Pancreas (tissue), 10 donors: ENCODE results near the gene INHBB. TPM values are rescaled to one million over a fixed set of nuclear protein-coding genes. Genes with fewer than 3 reads are reported as not detected.

ENCODE experiments used
- ATAC-seq, 4 donors: fragments of 200-7000 bp; cut with Tn5 transposase; one replicate each; pipeline versions ENCODE4 v1.8.0 to v1.9.1; 2020; ENCODE audit warnings: mild to moderate bottlenecking in 4 of 4, moderate library complexity in 4 of 4
- DNase-seq, 6 donors: peaks; one replicate each; pipeline ENCODE4 v3.0.0-alpha.2; 2020
- FAIRE-seq: peaks from 2 replicates; lab custom pipeline; 2012; peaks lifted over from hg19 to GRCh38; lab: Jason Lieb, UNC
- H3K27ac ChIP-seq, 4 donors: fragments of 200-600 bp; sonication (generic); 1 replicate in 3 of 4; 2 replicates in 1 of 4; pipeline versions ENCODE4 v1.5.0 to v1.8.0; 2020
- H3K27me3 ChIP-seq, 4 donors: fragments of 200-600 bp; one replicate each; pipeline ENCODE4 v1.8.0; 2021
- H3K36me3 ChIP-seq, 3 donors: fragments of 200-600 bp; sonication (generic) in 1 of 3; one replicate each; pipeline versions ENCODE4 v1.5.0 to v1.8.0; 2020 to 2021
- H3K4me1 ChIP-seq, 3 donors: fragments of 200-600 bp; one replicate each; pipeline ENCODE4 v1.8.0; 2021
- H3K4me3 ChIP-seq, 4 donors: fragments of 200-600 bp; sonication (generic) in 2 of 4; one replicate each; pipeline versions ENCODE4 v1.5.0 to v1.8.0; 2020 to 2021
- H3K9me3 ChIP-seq, 4 donors: fragments of 200-600 bp; one replicate each; pipeline ENCODE4 v1.8.0; 2021
- WGBS, 2 donors: extraction: QIAGEN DNeasy Blood & Tissue Kit; methylation state at CpG; one replicate each; pipeline ENCODE4 v1.1.7; 2013; 5-methylcytosine and 5-hydroxymethylcytosine counted together
- intact Hi-C, 3 donors: fragments of 100-400 bp; cut with DNase I; formaldehyde crosslinking; loops; one replicate each; pipeline versions ENCODE4 v1.11.1 to v1.14.2; 2022
- polyA plus RNA-seq, 2 donors: library from polyadenylated mRNA; stranded (reverse); fragments of 200-250 nt; gene quantifications; one replicate each; pipeline ENCODE4 v1.2.3, GENCODE V29; 2013
- total RNA-seq, 6 donors: library from RNA; stranded (reverse); fragmentation: NEBNext Ultra II Directional in 4 of 6; extraction: Animal tissue kit (Norgen Biotek cat#: 25700) in 4 of 6; gene quantifications; one replicate each; pipeline versions ENCODE4 v1.2.1 to v1.2.4, GENCODE V29; 2021 to 2023
- TF ChIP-seq, protein P1 (sequence below), 4 donors: fragments of 200-600 bp; sonication (generic) in 3 of 4; IDR thresholded peaks; one replicate each; pipeline versions ENCODE4 v1.5.0 to v1.8.0; 2021; ENCODE audit warnings: antibody characterized with exemption in 4 of 4
- donor health status: healthy with polysubstance abuse.
- donor health status: DM: no; HTN: no; CAD: no; lungs with moderate emphysema.
- donor health status: DM: no; HTN: no; CAD: no.
- donor health status: control.
- donor health status: control.
- donor health status: Bipolar disorder and iron deficiency.
- donor health status: DM: yes; HTN: yes; CAD: no.
- donor health status: DM: no; HTN: no; CAD: no.
- donor health status: DM: no; HTN: no; CAD: no.
- donor health status: DM: yes; HTN: yes; CAD: no.

INHBB gene
- total and polyA plus RNA-seq, 8 donors = 0.59 to 5.1 (median 2.5) TPM

DNA sequence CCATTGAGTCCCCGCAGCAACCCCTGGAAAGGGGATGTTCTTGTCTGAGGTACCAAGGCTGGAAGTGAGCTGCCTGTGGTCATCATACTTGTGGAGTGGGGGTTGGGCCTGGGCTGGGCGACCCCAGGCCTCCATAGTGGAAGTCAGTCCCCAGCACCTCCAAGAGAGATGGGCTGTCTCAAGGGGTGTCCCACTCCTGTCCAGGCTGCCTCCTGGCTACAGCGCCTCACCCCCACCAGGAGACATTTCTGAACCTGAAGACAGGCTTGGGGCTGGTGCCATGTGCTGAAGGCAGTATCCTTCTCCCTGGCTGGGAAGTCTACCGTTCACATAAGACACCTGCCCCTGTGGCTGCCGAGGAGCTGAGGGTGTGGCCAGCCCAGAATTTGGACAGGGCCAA lies 28.9 kb downstream of the INHBB start:
- FAIRE-seq = no peak
- Histone ChIP-seq H3K4me1 (no peaks in the 10 kb centered on the region), H3K27ac (no peak overlapping the region), H3K27me3 (no peaks in the 10 kb centered on the region), H3K36me3 (no peaks in the 10 kb centered on the region), H3K4me3 (no peak overlapping the region), H3K9me3 (no peaks in the 10 kb centered on the region)
- intact Hi-C loops = no loop called here
- WGBS, 2 donors = 84 to 98% methylated on average over 4 to 5 of the region's 5 CpGs
- DNase-seq = peak in 1 of 6 donors; percentile 37
- ATAC-seq = no peak
- TF ChIP-seq, protein P1, sequence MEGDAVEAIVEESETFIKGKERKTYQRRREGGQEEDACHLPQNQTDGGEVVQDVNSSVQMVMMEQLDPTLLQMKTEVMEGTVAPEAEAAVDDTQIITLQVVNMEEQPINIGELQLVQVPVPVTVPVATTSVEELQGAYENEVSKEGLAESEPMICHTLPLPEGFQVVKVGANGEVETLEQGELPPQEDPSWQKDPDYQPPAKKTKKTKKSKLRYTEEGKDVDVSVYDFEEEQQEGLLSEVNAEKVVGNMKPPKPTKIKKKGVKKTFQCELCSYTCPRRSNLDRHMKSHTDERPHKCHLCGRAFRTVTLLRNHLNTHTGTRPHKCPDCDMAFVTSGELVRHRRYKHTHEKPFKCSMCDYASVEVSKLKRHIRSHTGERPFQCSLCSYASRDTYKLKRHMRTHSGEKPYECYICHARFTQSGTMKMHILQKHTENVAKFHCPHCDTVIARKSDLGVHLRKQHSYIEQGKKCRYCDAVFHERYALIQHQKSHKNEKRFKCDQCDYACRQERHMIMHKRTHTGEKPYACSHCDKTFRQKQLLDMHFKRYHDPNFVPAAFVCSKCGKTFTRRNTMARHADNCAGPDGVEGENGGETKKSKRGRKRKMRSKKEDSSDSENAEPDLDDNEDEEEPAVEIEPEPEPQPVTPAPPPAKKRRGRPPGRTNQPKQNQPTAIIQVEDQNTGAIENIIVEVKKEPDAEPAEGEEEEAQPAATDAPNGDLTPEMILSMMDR (IDR thresholded peaks at IDR 0.05) = no peak

DNA sequence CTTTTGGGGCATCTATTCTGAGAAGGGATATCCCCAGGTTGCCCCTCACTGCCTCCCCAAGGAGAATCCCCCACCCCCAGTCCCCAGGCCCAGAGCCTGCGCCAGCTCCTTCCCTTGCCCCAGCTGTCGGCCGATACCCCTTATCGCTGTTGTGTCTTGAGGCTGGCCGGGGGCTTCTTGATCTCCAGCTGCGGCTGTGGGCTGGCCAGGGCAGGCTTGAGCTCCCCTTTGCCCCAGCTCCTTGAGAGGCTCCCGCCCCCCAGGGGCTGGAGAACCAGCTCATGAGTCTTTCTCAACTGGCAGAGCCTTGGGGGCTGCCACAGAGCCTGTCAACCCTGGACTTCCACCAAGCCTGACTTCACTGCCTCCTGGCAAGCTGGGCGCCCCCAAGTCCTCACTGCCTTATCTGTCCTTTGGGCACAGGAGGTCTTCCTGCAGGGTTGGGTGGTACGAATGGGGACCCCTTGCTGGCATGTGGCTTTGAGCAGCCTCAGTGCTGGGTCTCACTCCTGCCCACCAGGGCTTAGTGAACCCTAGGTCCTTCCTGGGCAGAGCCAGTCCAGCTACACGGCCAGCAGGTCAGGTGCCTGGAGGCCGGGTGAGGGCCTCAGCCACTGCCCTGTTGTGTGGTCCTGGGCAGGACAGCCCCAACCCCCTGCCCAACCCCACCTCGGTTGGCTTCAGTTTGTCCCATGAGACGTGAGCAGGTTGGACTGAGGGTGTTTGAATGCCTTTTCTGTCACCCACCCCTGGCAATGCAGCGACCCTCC lies 29.5 kb downstream of the INHBB start:
- no peaks in the 10 kb centered on the region for H3K36me3 ChIP-seq
- TF ChIP-seq, protein P1 (IDR thresholded peaks at IDR 0.05) = no peak
- no peak overlapping the region for H3K4me3 ChIP-seq
- H3K4me1 ChIP-seq = no peaks in the 10 kb centered on the region
- DNase-seq (peak in 1 of 6 donors; percentile 57), FAIRE-seq (no peak), ATAC-seq (no peak)
- WGBS, 2 donors = 88 to 95% methylated on average over 14 of the region's 14 CpGs
- no peaks in the 10 kb centered on the region for H3K27me3 ChIP-seq
- intact Hi-C loops = no loop called here
- no peaks in the 10 kb centered on the region for H3K9me3 ChIP-seq
- H3K27ac ChIP-seq = no peak overlapping the region

DNA sequence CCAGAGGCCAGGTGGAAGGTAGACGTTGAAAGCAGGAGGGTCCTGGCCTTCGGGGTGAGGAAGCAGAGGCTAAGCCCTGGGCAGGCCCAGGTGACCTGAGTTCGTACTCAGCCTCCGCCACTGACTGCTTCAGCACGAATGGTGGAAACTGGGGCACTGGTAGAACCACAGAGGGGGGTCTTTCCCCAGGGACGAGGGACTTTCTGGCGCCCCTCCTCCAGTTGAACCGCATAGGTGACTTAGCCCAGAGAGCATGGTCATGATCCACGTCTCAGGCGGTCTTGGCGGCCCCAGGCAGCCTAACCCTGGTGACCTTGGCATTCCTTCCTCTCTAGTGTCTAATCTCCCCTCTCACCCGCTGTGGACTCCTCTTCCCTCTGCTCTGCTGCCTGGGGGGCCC lies 30.2 kb downstream of the INHBB start:
- 83 to 84% methylated on average over 12 of the region's 12 CpGs for WGBS, 2 donors
- ATAC-seq (no peak), FAIRE-seq (no peak), DNase-seq (peak in 1 of 6 donors; percentile 44)
- Histone ChIP-seq H3K27ac (no peak overlapping the region), H3K27me3 (no peaks in the 10 kb centered on the region), H3K4me3 (no peak overlapping the region), H3K36me3 (no peaks in the 10 kb centered on the region), H3K9me3 (no peaks in the 10 kb centered on the region), H3K4me1 (no peaks in the 10 kb centered on the region)
- intact Hi-C loops = no loop called here
- TF ChIP-seq, protein P1 (IDR thresholded peaks at IDR 0.05) = no peak

DNA sequence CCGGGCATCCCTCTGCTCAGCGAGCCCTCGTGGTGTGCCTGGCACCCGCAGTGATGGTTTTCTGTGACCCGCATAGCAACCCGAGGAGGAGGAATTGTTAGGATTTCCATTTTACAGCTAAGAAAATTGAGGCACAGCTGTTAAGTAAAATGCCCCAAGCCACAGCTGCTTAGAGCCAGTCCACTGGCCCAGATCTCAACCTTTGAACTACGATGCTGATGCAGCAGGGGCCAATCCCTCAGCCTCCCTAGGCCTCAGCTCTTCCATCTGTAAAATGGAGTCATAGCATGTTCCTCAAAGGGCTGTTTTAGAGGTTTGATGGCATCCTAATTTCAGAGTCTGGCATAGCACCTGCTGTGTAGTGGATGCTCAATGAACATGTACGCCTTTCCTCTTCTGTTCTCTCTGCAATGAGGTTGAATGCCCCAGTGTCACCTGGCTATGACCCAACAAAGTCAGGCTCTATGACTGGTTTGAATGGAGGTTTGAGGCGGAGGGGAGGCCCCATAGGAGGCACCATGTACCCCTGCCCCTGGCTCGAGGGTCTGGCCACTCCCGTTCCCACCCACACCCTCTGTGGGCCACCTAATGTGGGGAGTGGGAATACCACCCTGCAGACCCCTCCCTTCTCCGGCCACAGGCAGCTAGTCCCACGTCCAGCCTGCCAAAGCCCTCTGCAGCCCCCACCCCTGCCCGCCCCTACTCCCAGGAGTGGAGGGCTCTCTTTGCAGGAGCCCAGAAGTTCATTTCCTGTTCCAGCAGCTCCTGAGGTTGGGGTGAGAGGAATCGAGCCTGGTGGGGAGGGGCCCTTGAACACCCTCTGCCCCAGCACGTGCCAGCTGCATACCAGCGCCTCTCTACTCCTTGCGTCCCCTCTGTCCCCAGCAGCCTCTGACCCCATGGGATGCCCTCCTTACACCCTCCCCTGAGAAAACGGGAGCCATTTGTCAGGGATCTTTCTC lies 31.0 kb downstream of the INHBB start:
- DNase-seq = peak in 1 of 6 donors; percentile 34
- no peaks in the 10 kb centered on the region for H3K36me3 ChIP-seq
- no peak overlapping the region for H3K27ac ChIP-seq
- no peaks in the 10 kb centered on the region for H3K9me3 ChIP-seq
- intact Hi-C loops = no loop called here
- H3K4me1 ChIP-seq = no peaks in the 10 kb centered on the region
- TF ChIP-seq, protein P1 (IDR thresholded peaks at IDR 0.05) = no peak
- H3K4me3 ChIP-seq = no peak overlapping the region
- no peak for ATAC-seq
- WGBS, 2 donors = 79 to 84% methylated on average over 19 of the region's 19 CpGs
- H3K27me3 ChIP-seq = no peaks in the 10 kb centered on the region
- no peak for FAIRE-seq
